ENCODE data around the gene SOCS2.

DNA sequence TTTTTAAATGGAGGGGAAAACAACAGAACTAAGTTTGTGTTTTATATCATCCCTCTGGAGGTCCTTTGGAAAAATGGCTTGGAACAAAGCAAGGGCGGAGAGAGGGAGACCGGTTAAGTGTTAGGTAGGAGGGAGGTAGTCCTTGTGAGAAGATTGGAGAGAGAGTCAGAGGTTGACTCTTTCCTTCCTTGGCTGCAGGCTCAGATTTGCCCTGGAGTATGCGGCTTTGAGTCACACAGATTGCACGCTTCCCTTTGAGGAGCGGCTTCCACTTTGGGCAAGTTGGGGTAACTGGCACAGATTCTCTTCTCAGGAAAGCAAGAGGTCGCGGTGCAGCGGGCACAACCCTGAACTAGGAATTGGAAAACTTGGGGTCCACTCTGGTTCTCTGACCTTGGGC, 9.9 kb downstream of the SOCS2 start:
- TF ChIP-seq EP300 (IDR thresholded peaks at IDR 0.05) (no peak), POLR2A (IDR thresholded peaks at IDR 0.05) (no peak), POLR2AphosphoS5 (IDR thresholded peaks at IDR 0.05) (no peak)
- TF ChIP-seq, protein P1, sequence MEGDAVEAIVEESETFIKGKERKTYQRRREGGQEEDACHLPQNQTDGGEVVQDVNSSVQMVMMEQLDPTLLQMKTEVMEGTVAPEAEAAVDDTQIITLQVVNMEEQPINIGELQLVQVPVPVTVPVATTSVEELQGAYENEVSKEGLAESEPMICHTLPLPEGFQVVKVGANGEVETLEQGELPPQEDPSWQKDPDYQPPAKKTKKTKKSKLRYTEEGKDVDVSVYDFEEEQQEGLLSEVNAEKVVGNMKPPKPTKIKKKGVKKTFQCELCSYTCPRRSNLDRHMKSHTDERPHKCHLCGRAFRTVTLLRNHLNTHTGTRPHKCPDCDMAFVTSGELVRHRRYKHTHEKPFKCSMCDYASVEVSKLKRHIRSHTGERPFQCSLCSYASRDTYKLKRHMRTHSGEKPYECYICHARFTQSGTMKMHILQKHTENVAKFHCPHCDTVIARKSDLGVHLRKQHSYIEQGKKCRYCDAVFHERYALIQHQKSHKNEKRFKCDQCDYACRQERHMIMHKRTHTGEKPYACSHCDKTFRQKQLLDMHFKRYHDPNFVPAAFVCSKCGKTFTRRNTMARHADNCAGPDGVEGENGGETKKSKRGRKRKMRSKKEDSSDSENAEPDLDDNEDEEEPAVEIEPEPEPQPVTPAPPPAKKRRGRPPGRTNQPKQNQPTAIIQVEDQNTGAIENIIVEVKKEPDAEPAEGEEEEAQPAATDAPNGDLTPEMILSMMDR (IDR thresholded peaks at IDR 0.05), result no peak
